ENCODE data around the gene ST6GALNAC3.

Gene ST6GALNAC3

DNA sequence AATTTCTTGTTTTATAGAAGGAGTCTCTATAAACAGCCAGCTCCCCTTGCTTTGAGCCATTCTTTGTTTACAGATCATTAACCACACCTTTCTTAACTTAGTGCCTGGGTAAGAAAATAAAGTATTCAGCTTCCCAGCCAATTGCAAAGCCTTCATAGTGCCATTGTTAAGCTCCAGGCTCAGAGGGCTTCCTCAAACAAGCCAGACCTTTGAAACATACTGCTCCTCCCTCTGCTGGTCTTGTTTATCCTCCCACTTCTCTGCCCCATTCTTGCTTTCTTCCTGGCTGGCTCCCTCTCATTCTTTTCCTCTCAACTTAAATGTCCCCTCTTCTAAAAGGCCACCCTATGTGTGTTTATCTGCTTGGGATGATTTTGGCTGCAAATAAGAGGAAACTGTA, 473.4 kb downstream of the ST6GALNAC3 start:
- Histone ChIP-seq H3K27ac (ENCODE audit: insufficient read depth, low read length, poor library complexity, severe bottlenecking) (no peak overlapping the region), H3K4me1 (ENCODE audit: control insufficient read depth, insufficient read depth, low read length, poor library complexity, severe bottlenecking) (no peaks in the 10 kb centered on the region), H3K27me3 (replicated peaks; ENCODE audit: control insufficient read depth, insufficient read depth, low read length, poor library complexity, severe bottlenecking) (no peaks in the 10 kb centered on the region), H3K4me3 (ENCODE audit: insufficient read depth, low read depth, low read length, poor library complexity, severe bottlenecking) (no peak overlapping the region), H3K36me3 (ENCODE audit: control insufficient read depth, insufficient read depth, low read length) (no peaks in the 10 kb centered on the region), H3K9me3 (ENCODE audit: control insufficient read depth, low read length) (no peaks in the 10 kb centered on the region)
- DNase-seq: no peak

DNA sequence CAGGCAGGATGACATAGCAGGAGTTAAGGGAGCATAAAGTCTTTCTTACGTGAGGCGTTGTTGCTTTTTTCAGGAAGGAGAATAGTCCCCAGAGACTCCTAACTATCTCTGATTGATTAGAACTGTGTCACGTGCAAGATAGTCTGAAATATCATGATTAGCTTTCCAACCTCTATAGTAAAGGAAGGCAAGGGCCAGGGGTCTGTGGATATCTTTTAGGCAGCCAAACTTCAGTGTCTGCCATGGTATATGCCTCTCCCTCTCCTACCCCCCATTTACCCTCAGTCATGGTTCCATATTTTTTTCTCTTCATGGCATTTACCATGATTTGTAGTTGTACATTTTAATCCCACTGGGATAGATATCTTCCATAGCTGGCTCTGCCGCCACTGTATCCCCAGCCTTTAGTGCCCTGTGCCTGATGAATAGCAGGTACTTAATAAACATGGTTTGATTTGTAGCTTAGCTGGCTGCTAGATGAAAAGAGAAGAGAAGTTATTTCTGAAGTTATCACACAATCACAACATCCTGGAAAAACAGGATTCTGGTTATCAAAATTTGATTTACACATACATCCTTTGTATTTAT, 474.1 kb downstream of the ST6GALNAC3 start:
- H3K27ac ChIP-seq (ENCODE audit: insufficient read depth, low read length, poor library complexity, severe bottlenecking): no peak overlapping the region
- H3K27me3 ChIP-seq (replicated peaks; ENCODE audit: control insufficient read depth, insufficient read depth, low read length, poor library complexity, severe bottlenecking): no peaks in the 10 kb centered on the region
- DNase-seq: no peak
- no peaks in the 10 kb centered on the region for H3K9me3 ChIP-seq (ENCODE audit: control insufficient read depth, low read length)
- H3K4me1 ChIP-seq (ENCODE audit: control insufficient read depth, insufficient read depth, low read length, poor library complexity, severe bottlenecking): no peaks in the 10 kb centered on the region
- no peaks in the 10 kb centered on the region for H3K36me3 ChIP-seq (ENCODE audit: control insufficient read depth, insufficient read depth, low read length)
- no peak overlapping the region for H3K4me3 ChIP-seq (ENCODE audit: insufficient read depth, low read depth, low read length, poor library complexity, severe bottlenecking)

DNA sequence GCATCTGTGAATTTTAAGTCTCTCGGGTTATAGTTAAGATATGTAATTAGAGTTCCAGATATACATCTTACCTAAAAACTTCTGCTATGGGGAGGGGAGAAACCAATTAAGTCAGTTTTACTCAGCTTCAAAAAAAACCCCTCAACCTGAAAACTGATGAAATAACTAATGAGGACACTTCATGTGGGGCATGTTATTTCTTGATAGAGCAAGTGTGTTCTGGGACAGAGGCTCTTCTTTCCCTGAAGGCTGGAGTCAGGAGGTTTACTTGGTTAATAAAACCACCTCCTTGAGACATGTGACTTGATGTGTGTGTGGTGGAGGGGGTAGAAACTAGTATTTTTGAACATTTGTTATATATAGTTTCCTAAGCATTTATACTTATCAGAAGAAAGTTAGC, 479.7 kb downstream of the ST6GALNAC3 start:
- Histone ChIP-seq H3K9me3 (ENCODE audit: control insufficient read depth, low read length) (no peaks in the 10 kb centered on the region), H3K4me3 (ENCODE audit: insufficient read depth, low read depth, low read length, poor library complexity, severe bottlenecking) (no peak overlapping the region), H3K36me3 (ENCODE audit: control insufficient read depth, insufficient read depth, low read length) (no peaks in the 10 kb centered on the region), H3K27me3 (replicated peaks; ENCODE audit: control insufficient read depth, insufficient read depth, low read length, poor library complexity, severe bottlenecking) (no peaks in the 10 kb centered on the region), H3K4me1 (ENCODE audit: control insufficient read depth, insufficient read depth, low read length, poor library complexity, severe bottlenecking) (no peaks in the 10 kb centered on the region), H3K27ac (ENCODE audit: insufficient read depth, low read length, poor library complexity, severe bottlenecking) (no peak overlapping the region)
- no peak for DNase-seq

DNA sequence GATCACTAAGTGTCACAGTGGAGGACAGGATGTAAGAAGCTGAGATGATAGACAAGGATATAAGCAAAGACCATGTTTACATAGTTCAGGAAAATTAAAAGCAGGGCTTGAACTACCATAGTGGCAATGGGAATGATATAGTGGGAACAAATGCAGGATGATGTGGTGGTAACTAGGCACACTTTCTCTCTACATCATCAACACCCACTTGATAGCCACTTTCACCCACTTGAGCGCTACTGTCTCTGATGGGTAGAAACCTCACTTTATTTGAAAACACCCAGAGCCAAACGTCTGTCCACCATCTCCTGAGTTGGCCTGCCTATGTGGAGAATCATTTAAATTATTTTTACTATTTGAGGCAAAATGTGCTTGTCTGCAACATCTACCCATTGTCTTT, 487.7 kb downstream of the ST6GALNAC3 start:
- no peak overlapping the region for H3K27ac ChIP-seq (ENCODE audit: insufficient read depth, low read length, poor library complexity, severe bottlenecking)
- H3K9me3 ChIP-seq (ENCODE audit: control insufficient read depth, low read length): no peaks in the 10 kb centered on the region
- H3K4me3 ChIP-seq (ENCODE audit: insufficient read depth, low read depth, low read length, poor library complexity, severe bottlenecking): no peak overlapping the region
- no peak for DNase-seq
- no peaks in the 10 kb centered on the region for H3K36me3 ChIP-seq (ENCODE audit: control insufficient read depth, insufficient read depth, low read length)
- no peaks in the 10 kb centered on the region for H3K27me3 ChIP-seq (replicated peaks; ENCODE audit: control insufficient read depth, insufficient read depth, low read length, poor library complexity, severe bottlenecking)
- no peaks in the 10 kb centered on the region for H3K4me1 ChIP-seq (ENCODE audit: control insufficient read depth, insufficient read depth, low read length, poor library complexity, severe bottlenecking)

DNA sequence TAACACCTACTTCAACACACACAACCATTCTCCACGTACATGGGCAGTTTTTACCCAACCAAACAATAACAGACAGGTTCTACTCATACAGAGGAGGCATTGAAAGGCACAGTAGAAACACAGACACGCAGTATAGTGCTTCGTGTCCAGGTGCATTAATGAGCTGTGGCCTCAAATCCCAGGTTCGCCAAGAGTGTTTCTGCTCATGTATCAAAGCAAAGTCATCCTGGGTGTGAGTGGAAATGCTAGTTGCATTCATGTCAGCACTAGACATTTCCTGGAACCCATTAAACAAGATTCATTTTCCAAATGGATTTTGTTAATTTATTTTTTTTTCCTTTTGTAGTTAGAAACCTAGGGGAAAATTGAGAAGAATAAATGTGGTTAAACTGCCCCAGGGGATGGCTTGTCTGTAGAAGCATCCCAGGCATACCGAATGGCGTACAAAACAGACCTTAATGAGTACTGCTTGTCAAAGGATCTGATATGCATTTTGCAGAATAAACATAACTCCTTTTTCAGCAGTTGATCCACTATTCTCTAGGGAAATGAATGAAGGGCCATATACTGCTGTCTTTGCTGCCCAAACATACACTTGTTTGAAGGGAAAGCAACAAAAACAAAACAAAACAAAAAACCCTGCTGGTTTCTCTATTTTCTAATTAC, 494.2 kb downstream of the ST6GALNAC3 start:
- Histone ChIP-seq H3K4me3 (ENCODE audit: insufficient read depth, low read depth, low read length, poor library complexity, severe bottlenecking) (no peak overlapping the region), H3K9me3 (ENCODE audit: control insufficient read depth, low read length) (no peaks in the 10 kb centered on the region), H3K27me3 (replicated peaks; ENCODE audit: control insufficient read depth, insufficient read depth, low read length, poor library complexity, severe bottlenecking) (no peaks in the 10 kb centered on the region), H3K36me3 (ENCODE audit: control insufficient read depth, insufficient read depth, low read length) (no peaks in the 10 kb centered on the region), H3K27ac (ENCODE audit: insufficient read depth, low read length, poor library complexity, severe bottlenecking) (no peak overlapping the region), H3K4me1 (ENCODE audit: control insufficient read depth, insufficient read depth, low read length, poor library complexity, severe bottlenecking) (no peaks in the 10 kb centered on the region)
- DNase-seq: no peak

DNA sequence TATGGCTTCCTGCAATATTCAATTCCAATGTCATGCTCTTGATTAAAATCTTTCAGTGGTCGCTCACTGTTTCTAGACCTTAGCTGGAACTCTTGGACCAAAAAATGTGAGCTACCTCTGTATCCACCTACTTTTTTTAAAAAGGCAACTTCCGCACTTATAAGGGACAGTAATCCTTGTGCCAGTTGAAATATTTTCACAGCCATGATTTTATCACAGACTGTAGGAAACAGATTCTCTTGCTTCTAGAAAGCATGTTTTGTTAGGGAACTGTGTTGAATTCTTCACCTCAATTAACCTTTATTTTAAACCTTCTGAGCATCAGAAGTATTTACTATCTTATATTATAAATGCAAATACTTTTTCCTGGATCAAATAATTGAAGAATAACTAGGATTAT, 496.7 kb downstream of the ST6GALNAC3 start:
- Histone ChIP-seq H3K9me3 (ENCODE audit: control insufficient read depth, low read length) (no peaks in the 10 kb centered on the region), H3K4me1 (ENCODE audit: control insufficient read depth, insufficient read depth, low read length, poor library complexity, severe bottlenecking) (no peaks in the 10 kb centered on the region), H3K4me3 (ENCODE audit: insufficient read depth, low read depth, low read length, poor library complexity, severe bottlenecking) (no peak overlapping the region), H3K27me3 (replicated peaks; ENCODE audit: control insufficient read depth, insufficient read depth, low read length, poor library complexity, severe bottlenecking) (no peaks in the 10 kb centered on the region), H3K27ac (ENCODE audit: insufficient read depth, low read length, poor library complexity, severe bottlenecking) (no peak overlapping the region), H3K36me3 (ENCODE audit: control insufficient read depth, insufficient read depth, low read length) (no peaks in the 10 kb centered on the region)
- no peak for DNase-seq

DNA sequence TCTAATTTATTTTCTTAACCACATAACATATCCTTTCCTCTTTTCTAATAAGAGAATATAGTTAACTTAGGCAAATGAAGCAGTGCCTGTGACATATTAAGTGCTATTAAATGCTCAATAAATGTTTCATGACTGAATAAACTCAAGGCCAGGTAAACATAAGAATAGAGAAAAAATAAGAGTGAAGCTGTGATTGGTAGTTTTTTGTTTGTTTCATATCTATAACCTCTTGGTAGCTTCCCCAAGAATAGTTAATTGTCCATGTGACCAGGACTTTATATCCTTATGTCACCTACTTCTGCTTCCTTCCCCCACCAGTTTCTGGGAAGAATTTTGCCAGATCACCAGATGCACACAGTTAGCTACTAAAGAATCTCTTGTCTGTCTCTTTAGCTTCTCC, 497.7 kb downstream of the ST6GALNAC3 start:
- Histone ChIP-seq H3K36me3 (ENCODE audit: control insufficient read depth, insufficient read depth, low read length) (no peaks in the 10 kb centered on the region), H3K4me3 (ENCODE audit: insufficient read depth, low read depth, low read length, poor library complexity, severe bottlenecking) (no peak overlapping the region), H3K9me3 (ENCODE audit: control insufficient read depth, low read length) (no peaks in the 10 kb centered on the region), H3K27ac (ENCODE audit: insufficient read depth, low read length, poor library complexity, severe bottlenecking) (no peak overlapping the region), H3K4me1 (ENCODE audit: control insufficient read depth, insufficient read depth, low read length, poor library complexity, severe bottlenecking) (no peaks in the 10 kb centered on the region), H3K27me3 (replicated peaks; ENCODE audit: control insufficient read depth, insufficient read depth, low read length, poor library complexity, severe bottlenecking) (no peaks in the 10 kb centered on the region)
- no peak for DNase-seq

DNA sequence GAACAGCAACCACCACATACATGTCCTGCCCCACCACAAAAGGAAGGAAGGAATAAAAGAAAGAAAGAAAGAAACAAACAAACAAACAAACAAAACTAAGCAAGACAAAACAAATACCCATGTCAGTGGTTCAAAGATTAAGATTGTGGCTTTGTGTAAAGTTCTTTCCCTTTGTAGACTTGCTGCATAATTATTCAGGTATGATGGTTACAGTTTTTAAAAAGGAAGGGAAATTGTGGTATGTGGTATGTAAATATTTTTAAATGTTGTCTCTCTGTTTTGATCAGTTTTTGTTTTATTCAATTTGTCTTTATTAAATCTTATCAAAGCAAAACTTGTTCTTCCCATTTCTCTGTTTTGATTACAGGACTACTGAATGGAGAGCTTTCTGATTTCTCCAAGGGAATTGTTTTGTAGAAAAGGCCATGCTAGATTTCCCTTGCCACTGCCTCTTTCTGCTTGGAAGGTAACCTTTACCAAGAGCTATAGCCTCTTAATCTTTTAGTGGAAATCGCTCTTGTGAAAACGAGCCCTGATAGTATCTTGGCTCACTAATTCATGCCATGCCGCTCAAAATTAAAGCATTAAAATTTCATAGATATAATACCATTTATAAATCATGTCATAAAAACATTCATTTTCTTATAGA, 502.5 kb downstream of the ST6GALNAC3 start:
- DNase-seq: no peak
- no peaks in the 10 kb centered on the region for H3K36me3 ChIP-seq (ENCODE audit: control insufficient read depth, insufficient read depth, low read length)
- no peaks in the 10 kb centered on the region for H3K9me3 ChIP-seq (ENCODE audit: control insufficient read depth, low read length)
- H3K4me1 ChIP-seq (ENCODE audit: control insufficient read depth, insufficient read depth, low read length, poor library complexity, severe bottlenecking): no peaks in the 10 kb centered on the region
- no peak overlapping the region for H3K27ac ChIP-seq (ENCODE audit: insufficient read depth, low read length, poor library complexity, severe bottlenecking)
- no peak overlapping the region for H3K4me3 ChIP-seq (ENCODE audit: insufficient read depth, low read depth, low read length, poor library complexity, severe bottlenecking)
- H3K27me3 ChIP-seq (replicated peaks; ENCODE audit: control insufficient read depth, insufficient read depth, low read length, poor library complexity, severe bottlenecking): no peaks in the 10 kb centered on the region

DNA sequence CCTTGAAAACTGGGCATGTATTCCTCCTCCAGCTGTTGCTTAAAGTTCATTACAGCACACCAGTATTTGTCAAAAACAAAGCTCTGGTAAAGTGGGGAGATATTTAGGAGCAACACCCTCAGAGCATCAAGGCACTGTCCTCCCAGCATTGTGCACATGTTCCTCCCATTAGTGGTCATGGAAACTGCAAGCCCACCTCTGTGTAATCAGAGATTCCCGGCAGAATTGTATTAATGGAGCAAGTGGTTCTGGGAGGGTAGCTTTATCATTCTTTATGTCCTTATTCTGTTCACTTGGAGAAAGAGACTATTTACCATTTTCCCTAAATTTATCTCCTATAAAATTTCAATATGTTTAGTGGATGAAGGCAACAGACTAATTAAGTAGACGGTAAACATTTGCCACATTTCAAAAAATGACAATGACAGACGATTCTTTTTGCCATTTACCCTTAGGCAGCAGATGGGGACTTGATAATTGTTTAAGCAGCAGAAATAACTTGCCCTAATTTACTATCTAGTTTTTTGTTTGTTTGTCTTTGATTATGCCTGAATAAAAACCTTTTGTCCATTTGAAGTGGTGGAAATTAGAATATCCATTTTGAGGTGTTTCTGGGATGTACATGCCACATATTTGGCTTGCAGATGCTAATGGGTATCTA, 503.1 kb downstream of the ST6GALNAC3 start:
- Histone ChIP-seq H3K36me3 (ENCODE audit: control insufficient read depth, insufficient read depth, low read length) (no peaks in the 10 kb centered on the region), H3K4me1 (ENCODE audit: control insufficient read depth, insufficient read depth, low read length, poor library complexity, severe bottlenecking) (no peaks in the 10 kb centered on the region), H3K27ac (ENCODE audit: insufficient read depth, low read length, poor library complexity, severe bottlenecking) (no peak overlapping the region), H3K4me3 (ENCODE audit: insufficient read depth, low read depth, low read length, poor library complexity, severe bottlenecking) (no peak overlapping the region), H3K27me3 (replicated peaks; ENCODE audit: control insufficient read depth, insufficient read depth, low read length, poor library complexity, severe bottlenecking) (no peaks in the 10 kb centered on the region), H3K9me3 (ENCODE audit: control insufficient read depth, low read length) (no peaks in the 10 kb centered on the region)
- no peak for DNase-seq

DNA sequence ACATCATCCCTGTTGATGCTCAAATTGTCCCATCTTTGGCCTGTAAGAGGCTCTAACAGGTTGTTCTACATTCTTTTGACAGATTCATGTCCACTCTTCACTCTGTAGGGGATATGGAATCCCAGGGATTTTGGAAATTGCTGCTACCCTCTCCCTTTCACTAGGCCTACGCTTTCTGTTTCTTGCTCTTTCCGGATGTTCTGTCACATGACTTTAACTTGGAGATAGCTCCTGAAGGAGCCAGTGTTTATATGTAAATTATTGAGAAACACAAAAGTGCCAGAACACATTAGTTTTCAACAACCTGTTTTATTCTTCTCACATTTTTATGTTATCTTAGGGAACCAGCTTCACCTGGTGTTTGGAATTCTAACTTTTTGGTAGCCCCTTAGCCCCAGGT, 505.7 kb downstream of the ST6GALNAC3 start:
- DNase-seq: no peak
- Histone ChIP-seq H3K36me3 (ENCODE audit: control insufficient read depth, insufficient read depth, low read length) (no peaks in the 10 kb centered on the region), H3K27ac (ENCODE audit: insufficient read depth, low read length, poor library complexity, severe bottlenecking) (no peak overlapping the region), H3K4me1 (ENCODE audit: control insufficient read depth, insufficient read depth, low read length, poor library complexity, severe bottlenecking) (no peaks in the 10 kb centered on the region), H3K9me3 (ENCODE audit: control insufficient read depth, low read length) (no peaks in the 10 kb centered on the region), H3K4me3 (ENCODE audit: insufficient read depth, low read depth, low read length, poor library complexity, severe bottlenecking) (no peak overlapping the region), H3K27me3 (replicated peaks; ENCODE audit: control insufficient read depth, insufficient read depth, low read length, poor library complexity, severe bottlenecking) (no peaks in the 10 kb centered on the region)

All from effector memory CD4-positive, alpha-beta T cell (primary cell).